GM23248 (cell line): ENCODE measurements around the gene SIK3.

Source experiments
- EZH2 ChIP-seq: fragments of 200-600 bp; sonication (generic); IDR thresholded peaks from 2 replicates; pipeline ENCODE4 v1.6.1; 2018; ENCODE audit warnings: antibody characterized with exemption, mild to moderate bottlenecking; ENCODE audit not compliant: insufficient read depth, poor library complexity, severe bottlenecking
- EZH2phosphoT487 ChIP-seq: fragments of 200-600 bp; sonication (generic); IDR thresholded peaks from 2 replicates; pipeline ENCODE4 v1.6.1; 2018; ENCODE audit warnings: antibody characterized with exemption, moderate library complexity, mild to moderate bottlenecking, low read depth; ENCODE audit not compliant: insufficient read depth

DNA sequence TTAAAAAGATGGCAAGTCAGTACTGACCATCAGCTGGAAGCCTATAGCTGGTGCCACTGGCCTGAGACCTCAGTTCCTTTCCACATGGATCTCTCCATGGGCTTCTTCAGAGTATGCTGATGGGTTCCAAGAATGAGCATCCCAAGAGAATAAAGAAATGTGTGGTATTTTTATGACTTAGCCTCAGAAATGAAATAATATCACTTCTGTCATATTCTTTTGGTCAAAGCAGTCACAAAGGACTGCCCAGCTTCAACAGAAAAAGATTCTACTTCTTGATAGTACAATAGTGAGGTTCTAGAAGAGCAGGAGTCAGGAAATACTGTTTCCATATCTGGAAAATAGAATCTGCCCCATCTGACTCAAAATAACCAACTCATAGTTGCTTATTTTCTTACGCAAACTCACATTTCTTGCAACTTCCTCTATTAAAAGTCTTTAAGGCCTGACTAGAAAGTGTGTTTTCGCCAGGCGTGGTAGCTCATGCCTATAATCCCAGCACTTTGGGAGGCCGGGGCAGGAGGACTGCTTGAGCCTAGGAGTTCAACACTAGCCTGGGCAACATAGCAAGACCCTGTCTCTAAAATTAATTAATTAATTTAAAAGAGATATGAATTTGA, 116.9 kb downstream of the SIK3 start:
- TF ChIP-seq EZH2phosphoT487 (no peak), EZH2 (no peak)
